GM18873 (cell line): ENCODE data around the gene CFL2.
A peak's percentile ranks its signal among the peaks of the same experiment; 100 is the strongest.
"Not testable (repeated sequence)": the region's sequence is repeated elsewhere in the genome, so short reads cannot be mapped to it uniquely, and the experiment has no call there.

ENCODE experiments used
- ATAC-seq: cut with Tn5 transposase; IDR thresholded peaks from one replicate; pipeline ENCODE4 v1.9.1; 2021; ENCODE audit warnings: mild to moderate bottlenecking, moderate library complexity, moderate number of reproducible peaks; ENCODE audit not compliant: unreplicated experiment, low FRiP score

CFL2 gene

DNA sequence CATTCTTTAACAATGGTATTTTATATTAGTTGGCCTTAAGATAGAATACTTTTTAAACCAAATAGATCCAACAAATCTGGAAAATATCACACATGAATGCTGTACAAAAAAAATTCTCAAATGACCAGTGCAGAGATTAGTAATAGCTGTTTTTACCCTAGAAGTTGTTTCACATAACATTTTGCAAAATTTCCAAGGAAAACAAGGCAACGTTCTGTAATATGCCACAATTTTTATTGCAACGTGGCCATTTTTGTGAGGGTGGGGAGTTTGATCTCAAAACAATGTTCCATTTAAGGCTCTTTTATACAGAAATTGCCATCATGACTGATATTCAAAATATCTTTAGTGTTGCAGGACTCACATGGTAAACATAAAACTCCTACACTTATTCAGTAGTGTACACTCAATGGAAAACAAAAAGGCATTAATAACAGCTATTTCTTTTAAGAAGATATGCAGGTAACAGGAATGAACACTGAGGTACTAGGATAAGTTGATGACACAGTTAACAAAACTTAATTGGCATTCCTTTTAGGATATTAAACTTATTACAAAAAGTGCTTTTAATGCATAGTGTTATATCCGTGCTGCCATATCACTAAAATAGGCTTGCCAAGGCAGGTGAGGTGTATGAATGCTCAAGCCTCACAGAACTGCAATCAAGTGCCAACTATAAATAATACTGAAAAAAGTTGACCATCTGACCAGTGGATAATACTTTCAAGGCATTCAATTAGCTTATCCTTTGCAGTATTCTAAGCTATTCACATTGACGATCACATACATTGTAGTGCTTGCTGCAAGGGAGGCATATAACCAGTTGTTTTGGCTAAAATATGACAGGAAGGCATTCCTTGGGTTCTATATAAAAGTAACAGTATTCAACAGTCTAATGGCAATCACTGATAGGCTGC lies 2.3 kb downstream of the CFL2 start:
- no peak for ATAC-seq

DNA sequence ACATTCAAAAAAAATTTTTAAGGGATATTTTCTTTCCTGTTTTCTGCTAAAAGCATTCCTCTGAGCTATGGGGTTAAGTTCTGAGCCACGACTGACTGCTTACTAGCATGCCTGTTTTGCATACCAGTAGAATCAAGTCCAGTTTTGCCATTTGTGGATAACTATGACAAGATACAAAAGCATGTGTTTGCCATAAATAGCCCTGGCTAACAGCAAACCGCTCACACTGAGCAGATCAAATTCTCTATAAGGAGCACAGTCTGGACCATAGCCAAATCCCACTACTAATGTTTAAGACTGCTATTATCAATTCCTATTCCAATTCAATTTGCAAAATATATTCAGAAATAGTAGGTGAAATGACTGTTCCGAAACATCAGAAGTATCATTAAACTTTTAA lies 3.2 kb downstream of the CFL2 start:
- ATAC-seq = peak; percentile 44

DNA sequence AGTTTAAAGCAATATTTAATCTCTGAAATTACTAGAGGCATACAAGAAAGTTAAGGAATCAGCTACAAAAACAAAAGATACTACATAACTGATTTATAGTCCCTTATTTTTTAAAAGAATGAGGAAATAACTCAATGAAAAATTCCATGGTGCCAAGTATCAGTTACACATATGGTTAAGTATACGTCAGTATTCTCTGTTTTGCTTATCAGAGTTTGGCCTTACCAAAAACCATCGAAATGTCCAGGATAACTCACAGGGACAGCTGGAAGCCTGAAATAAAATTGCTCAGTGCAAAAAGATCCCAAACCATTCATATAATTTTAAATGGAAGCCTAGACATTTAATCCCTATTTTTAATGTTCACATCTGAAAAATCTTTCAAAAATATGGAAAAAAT lies 3.6 kb downstream of the CFL2 start:
- no peak for ATAC-seq

DNA sequence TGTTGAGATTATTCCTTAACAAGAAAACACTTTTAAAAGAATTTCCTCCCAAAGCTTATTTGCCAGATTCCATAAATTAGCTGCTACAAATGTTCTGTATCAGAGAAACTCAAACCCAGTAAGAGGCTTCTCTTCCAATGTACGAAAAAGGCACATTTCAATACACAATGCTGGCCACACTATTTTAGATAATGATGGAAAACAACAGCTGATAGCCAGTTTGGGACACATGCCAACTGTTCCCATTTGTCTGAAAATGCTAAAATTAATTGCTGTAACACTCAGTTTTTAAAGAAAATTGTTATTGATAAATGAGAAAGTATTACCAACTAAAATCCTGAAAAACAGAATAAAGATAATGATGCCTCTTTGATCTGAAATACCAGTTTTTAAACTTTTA lies 4.4 kb downstream of the CFL2 start:
- ATAC-seq = no peak

DNA sequence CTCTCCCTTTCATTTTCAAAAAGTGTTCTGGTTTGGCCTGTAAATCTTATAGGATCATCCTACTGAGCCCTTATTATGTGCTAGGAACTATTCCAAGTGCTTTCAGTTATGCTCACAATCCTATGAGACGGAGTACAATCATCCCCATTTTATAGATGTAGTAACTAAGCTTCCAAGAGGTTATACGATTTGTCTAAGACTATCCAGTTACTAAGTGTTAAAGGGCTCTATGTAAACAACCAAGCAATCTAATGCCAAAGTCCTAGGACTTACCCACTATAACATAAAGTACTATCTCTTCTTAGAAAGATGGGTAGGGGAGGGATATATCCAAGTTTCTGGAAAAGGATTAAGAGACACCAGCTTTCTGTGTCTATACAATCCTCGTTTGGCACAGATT lies 6.7 kb downstream of the CFL2 start:
- no peak for ATAC-seq

DNA sequence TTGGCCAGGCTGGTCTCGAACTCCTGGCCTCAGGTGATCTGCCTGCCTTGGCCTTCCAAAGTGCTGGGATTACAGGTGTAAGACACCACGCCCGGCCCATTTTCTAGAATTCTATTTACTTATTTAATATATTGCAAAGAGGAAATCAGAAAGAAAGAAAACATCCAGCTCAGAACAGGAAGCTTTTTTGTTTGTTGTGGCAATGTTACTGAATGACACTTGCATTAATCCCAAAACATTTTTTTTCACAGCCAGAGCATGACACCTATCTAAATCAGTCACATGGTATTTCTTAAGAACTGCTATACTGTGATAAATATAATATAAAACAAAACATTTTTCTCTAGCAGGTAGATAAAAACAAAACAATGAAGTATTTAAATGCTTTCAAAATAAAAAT lies 12.6 kb downstream of the CFL2 start:
- no peak for ATAC-seq

DNA sequence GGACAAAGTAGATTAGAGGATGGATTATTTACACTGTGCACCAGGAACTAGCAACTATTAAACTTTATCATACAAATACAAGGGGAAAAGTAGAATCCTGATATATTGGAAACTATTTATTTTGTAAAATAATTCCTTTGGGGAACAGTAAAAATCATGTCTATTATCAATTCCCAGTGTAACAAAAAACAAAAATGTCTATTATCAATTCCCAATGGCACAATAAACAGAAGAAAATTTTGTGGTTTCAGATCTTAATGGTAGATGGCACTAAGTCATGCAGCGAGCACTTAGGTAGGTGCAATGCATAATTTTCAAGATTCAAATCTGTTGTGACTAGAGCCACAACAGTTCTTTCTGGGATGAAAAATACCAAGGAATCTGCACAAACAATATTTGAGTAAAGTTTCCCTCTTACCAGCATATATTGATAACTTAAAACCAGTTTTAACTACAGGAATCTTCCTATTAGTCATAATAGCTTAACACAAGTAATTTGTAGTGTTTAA lies 13.7 kb downstream of the CFL2 start:
- ATAC-seq = no peak

DNA sequence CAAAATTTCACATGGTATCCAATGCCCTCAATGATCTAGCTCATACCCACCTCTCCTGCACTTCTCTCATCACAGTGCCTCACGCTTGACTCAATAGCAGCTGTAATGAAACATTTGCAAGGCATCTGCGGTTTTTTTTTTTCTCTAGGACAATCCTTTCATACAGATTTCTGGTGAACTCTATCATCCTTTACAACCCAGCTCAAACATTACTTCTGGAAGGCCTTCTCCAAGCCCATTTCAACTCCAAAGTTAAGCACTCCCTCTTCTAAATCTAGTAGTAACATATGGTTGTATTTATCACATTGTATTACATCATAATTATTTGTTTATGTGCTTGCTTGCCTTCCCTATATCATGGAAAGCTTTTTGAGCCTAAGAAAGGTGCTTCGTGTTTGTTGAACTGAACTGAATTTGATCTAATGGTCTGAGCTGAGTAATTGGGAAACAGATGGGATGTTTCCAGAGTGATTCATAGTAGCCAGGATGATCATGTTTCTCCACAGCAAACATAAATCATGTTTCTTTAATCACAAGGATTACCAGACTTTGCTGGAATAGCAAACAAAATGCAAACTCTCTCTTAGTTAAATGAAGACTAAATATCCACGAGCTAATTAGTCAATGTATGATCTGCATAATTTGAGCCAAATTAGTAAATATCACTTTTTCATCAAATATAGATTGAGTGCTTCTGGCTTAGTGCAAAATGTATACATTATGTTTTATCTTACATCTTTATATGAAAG lies 14.3 kb downstream of the CFL2 start:
- no peak for ATAC-seq

DNA sequence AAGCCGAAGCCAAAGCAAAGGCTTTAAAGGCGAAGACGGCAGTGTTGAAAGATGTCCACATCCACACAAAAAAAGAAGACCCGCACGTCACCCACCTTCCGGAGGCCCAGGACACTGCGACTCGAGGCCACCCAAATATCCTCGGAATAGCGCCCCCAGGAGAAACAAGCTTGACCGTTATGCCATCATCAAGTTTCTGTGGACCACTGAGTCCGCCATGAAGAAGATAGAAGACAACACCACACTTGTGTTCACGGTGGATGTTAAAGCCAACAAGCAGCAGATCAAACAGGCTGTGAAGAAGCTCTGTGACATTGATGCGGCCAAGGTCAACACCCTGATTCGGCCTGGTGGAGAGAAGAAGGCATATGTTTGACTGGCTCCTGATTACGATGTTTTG lies 20.2 kb downstream of the CFL2 start:
- not testable (repeated sequence) for ATAC-seq

DNA sequence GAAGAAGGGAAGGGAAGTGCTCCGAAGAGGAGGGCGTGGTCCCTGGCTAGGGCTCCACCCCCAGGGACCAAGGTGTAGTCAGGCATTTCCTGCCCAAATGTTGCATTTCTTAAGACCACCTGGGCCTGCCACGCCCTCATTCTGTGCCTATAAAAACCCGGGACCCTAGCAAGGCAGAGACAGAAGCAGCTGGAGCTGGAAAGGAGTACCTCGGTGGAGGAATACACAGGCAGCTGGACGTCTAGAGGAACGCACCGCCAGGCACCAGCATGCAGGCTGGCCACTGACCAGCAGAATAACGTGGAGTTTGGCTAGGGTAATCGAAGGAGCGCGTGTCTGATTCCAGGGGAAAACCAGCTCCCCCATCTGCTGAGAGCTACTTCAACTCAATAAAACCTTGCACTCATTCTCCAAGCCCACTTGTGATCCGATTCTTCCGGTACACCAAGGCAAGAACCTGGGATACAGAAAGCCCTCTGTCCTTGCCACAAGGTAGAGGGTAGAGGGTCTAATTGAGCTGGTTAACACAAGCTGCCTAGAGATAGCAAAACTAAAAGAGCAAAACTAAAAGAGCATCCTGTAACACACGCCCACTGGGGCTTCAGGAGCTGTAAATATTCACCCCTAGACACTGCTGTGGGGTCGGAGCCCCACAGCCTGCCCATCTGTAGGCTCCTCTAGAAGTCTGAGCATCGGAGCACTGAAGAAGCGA lies 21.0 kb downstream of the CFL2 start:
- no peak for ATAC-seq

DNA sequence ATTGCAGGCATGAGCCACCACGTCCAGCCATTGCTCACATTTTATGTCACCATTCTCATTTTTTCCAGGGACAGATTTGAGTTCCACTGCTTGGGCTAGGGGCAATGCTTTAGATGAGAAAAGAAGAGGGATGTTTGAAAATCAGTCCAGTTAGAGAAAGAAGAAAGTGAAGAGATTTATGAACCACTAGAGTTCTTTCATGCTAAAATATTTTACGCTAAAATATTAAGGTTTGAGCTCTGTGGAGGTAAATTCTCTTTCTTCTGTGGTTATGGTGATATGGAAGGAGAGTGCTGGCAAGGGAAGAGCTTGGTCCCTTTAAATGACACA lies 21.5 kb downstream of the CFL2 start:
- ATAC-seq = no peak

DNA sequence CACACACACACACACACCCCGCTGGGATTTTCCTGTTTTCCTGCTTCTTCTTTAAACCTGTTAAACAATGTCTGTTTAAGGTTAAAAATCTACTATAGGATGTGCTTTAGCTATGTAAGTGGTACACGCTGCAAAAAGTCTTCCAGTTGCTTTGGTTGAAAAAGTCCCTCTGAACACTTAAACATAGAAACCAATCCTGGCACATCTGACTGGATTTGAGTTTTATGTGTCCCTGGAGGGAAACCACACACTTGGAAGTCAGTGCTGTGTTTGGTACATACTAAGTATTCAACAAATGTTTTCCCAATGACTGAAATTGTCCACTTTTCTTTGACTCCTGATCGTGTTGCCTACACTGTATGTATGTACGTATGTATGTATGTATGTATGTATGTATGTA lies 22.0 kb downstream of the CFL2 start:
- ATAC-seq = no peak

DNA sequence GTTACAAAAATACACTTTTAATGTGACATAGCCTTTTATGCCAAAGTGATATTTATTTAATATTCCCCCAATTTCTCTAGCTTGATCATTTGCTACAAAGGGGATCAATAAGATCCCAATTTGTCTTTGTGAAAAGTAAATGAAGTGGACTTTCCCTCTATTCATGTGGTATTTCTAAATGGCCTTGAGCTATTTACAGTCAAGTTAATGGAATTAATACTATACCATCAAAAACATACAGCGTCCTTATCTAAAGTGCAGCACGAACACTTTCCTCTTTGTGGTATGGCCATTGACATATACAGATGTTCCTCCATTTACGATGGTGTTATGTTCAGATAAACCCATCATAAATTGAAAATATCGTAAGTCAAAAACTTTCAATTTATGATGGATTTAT lies 23.2 kb downstream of the CFL2 start:
- ATAC-seq = no peak

DNA sequence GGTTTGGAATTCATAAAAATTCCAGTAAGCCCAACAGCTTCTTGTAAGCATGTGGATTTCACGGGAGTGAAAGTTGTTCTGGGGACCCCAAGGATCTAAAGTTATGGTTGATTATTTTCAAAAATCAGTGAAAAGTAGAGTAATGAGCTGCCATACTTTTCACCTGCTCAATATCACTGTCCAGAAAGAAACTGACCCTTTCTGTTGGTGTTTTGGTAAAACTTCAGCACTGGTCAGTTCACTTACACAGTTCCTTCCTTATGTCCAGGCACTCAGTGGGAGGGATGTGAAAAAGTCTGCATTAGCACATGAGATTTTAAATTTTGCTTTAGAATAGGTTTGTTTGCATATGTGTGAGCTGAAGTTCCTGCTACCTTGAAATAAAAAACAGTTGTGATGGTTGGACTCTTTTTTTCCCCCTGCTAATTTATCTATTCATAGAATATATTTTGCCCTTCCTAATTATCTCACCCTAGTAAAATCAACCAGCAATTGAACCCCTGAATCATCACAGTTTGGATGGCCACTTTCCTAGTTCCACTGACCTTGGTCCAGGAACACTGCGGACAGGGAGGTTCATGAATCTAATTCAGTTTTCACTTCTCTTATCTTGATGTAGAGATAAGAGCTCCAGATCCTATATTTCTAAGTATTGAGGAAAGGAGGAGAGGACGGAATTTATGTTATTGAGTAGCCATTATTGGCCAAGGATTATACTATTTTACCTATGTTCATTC lies 25.8 kb downstream of the CFL2 start:
- no peak for ATAC-seq

DNA sequence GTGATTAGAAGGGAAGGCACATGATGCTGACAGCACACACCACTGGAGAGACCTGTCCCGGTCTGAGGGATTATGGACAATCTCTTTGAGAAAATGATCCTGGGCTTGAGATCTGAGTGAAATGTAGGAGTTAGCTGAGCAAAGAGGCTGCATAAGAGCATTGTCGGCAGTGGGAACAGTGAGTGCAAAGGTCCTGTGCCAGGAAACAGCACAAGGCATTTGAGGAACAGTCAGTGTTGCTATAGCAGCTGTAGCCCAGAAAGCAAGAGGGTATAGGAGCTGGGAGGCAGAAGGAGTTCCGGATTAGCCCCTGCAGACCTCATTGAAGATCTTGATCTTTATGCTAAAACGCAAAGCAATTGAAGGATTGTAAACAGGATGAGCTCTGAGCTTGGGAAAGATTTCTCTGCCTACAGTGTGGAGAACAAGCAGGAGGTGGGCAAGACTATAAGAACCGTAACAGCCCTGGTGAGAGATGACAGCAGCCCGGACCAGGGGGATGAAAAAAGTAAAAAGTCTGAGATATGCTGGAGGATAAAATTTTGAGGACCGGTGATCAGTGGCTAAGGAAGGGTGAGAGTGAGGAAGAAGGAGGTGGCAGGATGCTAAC lies 28.5 kb downstream of the CFL2 start:
- no peak for ATAC-seq

DNA sequence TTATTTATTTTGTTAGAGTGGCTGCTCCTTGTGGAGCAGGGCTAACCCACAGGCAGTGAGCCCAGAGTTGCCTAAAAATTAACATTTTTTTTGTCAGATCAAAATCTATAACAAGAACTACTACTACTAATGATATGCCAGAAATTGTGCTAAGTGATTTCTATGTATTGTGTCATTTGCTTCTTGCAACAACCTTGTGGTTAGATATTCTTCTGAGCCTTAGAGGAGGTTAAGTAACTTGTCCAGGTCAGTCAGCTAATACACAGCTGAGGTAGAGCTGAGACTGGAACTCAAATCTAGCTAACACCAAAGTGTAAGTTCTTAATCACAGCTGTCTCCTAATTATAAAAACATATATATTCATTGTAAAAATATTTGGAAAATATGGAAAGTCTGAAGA lies 29.8 kb downstream of the CFL2 start:
- ATAC-seq = no peak

DNA sequence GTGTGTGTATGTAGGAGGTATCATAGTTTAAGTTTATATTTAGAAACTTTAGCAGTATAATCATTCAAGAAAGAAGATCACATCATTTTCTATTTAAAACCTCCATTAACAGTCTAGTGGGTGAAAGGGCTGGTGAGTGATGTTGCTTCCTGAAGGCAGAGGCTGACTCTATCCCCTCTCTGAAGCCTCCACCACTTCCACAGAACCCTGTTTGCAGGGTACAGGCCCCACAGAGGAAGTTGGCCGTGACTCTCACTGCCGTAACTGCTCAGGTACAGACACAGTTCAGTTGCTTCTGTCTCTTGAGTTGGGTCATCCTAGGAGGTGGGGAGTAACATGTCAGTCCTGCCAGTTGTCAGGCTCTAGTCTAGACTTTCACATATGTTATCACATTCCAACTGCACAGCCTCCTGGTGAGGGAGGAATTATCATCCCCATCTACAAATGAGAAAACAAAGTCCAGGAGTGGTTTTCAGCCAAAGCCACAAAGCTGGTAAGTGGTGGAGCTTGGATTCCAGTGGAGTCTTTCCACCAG lies 31.5 kb downstream of the CFL2 start:
- no peak for ATAC-seq

DNA sequence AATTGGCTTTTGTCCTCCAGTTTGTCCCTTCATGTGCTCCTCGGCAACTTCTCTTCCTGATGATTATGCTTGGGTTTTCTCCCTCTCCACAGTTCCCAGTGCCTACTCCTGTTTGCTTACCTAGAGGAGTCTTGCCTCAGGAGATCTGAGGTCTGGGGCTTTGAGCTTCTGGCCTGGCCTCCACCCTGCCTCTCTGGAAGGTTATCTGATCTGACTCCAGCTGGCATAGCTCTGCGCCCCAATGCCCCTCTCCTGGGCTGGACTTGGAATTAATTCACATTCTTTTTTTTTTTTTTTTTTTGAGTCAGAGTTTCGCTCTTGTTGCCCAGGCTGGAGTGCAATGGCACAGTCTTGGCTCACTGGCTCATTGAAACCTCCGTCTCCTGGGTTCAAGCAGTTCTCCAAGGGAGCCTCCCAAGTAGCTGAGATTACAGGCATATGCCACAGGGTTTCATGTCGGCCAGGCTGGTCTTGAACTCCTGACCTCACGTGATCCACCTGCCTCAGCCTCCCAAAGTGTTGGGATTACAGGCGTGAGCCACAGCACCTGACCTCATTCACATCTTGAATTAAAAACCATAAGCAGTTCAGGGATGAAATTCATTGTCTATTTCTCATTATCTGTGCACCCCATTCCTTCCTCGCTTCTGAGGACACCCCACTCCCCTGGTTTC lies 33.5 kb downstream of the CFL2 start:
- ATAC-seq = no peak

DNA sequence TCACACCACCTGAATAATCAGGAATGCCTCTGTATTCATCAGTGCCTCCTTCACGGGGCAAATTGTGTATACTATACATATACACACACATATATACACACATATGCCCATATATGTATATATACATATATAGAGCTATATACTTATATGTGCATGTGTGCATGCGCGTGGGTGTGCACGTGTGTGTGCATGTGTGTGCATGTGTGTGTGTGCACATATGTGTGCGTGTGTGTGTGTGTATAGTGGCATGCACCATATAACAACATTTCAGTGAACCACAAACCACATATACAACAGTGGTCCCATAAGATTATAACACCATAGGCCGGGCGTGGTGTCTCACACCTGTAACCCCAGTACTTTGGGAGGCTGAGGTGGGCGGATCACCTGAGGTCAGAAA lies 35.7 kb downstream of the CFL2 start:
- no peak for ATAC-seq
